Measurements from ENCODE around the gene HCN1.

Gene HCN1

DNA sequence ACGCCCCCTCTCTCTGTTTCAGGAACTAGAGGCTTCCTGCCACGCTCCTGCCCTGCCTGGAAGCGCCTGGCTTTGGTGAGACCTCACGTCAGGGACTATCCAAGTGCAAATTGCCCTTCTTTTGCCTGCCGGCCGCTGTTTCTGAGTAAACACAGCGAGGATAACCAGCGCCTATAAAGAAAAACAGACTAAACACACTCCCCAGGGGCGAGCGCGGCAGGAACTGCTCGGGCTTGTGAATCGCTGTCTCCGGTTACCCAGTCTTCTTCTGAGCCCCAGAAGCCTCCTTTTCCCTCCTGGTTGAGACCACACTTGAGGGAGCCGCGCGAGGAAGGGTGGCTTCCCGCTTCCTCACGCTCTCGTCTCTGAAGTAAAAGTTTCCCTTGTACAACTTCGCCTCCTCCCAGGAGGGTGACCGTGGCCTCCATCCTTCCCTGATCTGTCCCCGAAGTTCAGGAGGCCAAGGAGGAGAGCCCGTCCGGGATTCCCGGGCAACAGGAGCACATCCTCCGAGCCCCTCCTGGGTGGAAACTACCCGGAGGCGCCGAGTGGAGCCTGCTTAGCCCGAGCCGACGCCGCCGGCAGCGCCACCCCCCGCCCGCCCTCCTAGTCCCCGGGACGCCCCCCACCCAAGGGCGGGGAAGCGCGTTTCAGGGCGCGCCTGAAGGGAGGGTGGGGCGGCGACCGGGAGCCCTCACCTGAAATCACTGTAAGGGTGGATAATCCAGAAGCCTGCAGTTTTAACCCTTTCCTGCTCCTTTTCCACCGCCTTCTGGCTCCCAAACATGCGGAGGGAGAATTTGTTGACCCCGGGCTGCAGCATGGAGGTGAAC lies 993 bp downstream of the HCN1 start:
- ChIA-PET POLR2A (no interaction called here), CTCF (no interaction called here)
- TF ChIP-seq CTCF (IDR thresholded peaks at IDR 0.05; ENCODE audit: insufficient read depth, low read length, missing control alignments) = no peak
- DNase-seq (ENCODE audit: low read depth, low spot score) = no peak
- H3K4me3 ChIP-seq (ENCODE audit: low read depth, low read length) = no peak overlapping the region

GRCh38 chr5:45694255-45694814 lies 1.8 kb downstream of the HCN1 start:
- H3K4me3 ChIP-seq (ENCODE audit: low read depth, low read length) = no peak overlapping the region
- no peak for DNase-seq (ENCODE audit: low read depth, low spot score)
- CTCF ChIA-PET = no interaction called here
- POLR2A ChIA-PET = no interaction called here
- TF ChIP-seq CTCF (IDR thresholded peaks at IDR 0.05; ENCODE audit: insufficient read depth, low read length, missing control alignments) = no peak

DNA sequence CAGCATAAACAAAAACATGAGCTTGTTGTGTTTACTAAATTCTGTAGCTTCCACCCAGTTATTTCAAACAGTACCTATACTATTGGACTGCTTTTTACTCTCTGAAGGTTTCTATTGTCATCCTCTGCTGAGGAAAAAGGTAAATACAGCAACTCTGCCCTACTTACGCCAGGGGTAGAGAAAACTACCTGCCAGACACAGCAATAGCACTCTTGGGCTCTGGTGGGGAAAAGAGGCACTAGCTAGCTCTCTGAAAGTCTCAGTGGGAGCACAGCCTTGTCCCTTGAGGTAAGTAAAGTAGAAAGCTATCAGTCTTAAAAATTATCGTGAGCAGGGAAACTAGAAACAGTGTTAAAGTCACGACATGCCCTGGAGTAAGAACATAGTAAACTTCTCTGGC lies 3.7 kb downstream of the HCN1 start:
- ChIA-PET POLR2A (no interaction called here), CTCF (no interaction called here)
- no peak for DNase-seq (ENCODE audit: low read depth, low spot score)
- no peak overlapping the region for H3K4me3 ChIP-seq (ENCODE audit: low read depth, low read length)
- no peak for TF ChIP-seq CTCF (IDR thresholded peaks at IDR 0.05; ENCODE audit: insufficient read depth, low read length, missing control alignments)

DNA sequence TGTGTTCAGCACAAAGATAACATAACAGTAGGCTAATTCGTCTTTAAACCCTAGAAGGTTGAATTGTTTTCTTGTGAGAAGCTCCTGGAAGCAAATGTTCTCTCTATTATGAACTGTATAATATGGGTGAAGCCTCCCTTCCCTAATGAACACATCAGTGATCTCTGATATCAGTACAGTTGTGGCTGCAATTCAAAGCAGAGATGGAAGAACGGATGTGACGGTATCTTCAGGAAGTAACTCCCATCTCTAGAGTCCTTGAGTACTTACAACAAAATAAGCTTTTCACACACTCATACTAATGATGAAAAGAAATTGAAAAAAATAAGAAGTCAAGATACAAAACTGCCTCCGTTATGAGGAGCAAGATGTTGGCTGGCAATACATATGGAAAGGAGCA lies 4.5 kb downstream of the HCN1 start:
- no peak for DNase-seq (ENCODE audit: low read depth, low spot score)
- no peak overlapping the region for H3K4me3 ChIP-seq (ENCODE audit: low read depth, low read length)
- ChIA-PET CTCF (no interaction called here), POLR2A (no interaction called here)
- no peak for TF ChIP-seq CTCF (IDR thresholded peaks at IDR 0.05; ENCODE audit: insufficient read depth, low read length, missing control alignments)

- no peak for DNase-seq (ENCODE audit: low read depth, low spot score)
- CTCF ChIA-PET = no interaction called here
- POLR2A ChIA-PET = no interaction called here
- H3K4me3 ChIP-seq (ENCODE audit: low read depth, low read length) = no peak overlapping the region
- TF ChIP-seq CTCF (IDR thresholded peaks at IDR 0.05; ENCODE audit: insufficient read depth, low read length, missing control alignments) = no peak
Observed at GRCh38 chr5:45687701-45688100, 8.5 kb downstream of the HCN1 start.

DNA sequence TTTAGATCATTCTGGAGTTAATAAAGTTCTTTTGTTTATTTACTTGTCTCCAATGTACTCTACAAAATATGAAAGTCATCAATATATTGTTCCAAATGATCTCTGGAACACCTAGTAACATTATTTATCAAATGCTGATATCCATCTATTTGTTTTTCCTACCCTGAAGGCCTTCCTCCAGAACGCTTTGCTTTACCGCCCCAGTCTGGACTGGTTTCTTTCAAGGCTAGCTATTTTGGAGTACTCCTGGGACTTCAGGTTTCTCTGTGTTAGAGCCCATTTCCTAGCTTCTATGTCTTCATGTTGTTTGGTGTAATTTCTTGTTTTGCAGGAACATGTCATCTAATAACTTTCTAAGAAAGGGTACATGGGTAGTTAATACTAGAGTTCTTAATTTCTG lies 9.6 kb downstream of the HCN1 start:
- CTCF ChIA-PET = no interaction called here
- H3K4me3 ChIP-seq (ENCODE audit: low read depth, low read length) = no peak overlapping the region
- no peak for TF ChIP-seq CTCF (IDR thresholded peaks at IDR 0.05; ENCODE audit: insufficient read depth, low read length, missing control alignments)
- POLR2A ChIA-PET = no interaction called here
- DNase-seq (ENCODE audit: low read depth, low spot score) = no peak
